HG03139 (cell line): ENCODE measurements around the gene TUBB2B.
"Not testable (repeated sequence)": the region's sequence is repeated elsewhere in the genome, so short reads cannot be mapped to it uniquely, and the experiment has no call there.

ENCODE experiments used
- ATAC-seq: cut with Tn5 transposase; IDR thresholded peaks from one replicate; pipeline ENCODE4 v1.9.1; 2021; ENCODE audit not compliant: unreplicated experiment

Gene TUBB2B

GRCh38 chr6:3212261-3212660 is 15.2 kb downstream of the TUBB2B start:
- no peak for ATAC-seq

GRCh38 chr6:3211681-3212080 is 15.8 kb downstream of the TUBB2B start:
- no peak for ATAC-seq

- no peak for ATAC-seq
These were observed 17.3 kb downstream of the TUBB2B start for GRCh38 chr6:3210024-3210610.

GRCh38 chr6:3209114-3210023 is 18.1 kb downstream of the TUBB2B start:
- no peak for ATAC-seq

GRCh38 chr6:3208775-3209113 is 18.7 kb downstream of the TUBB2B start:
- no peak for ATAC-seq

GRCh38 chr6:3208098-3208774 is 19.2 kb downstream of the TUBB2B start:
- ATAC-seq = no peak

GRCh38 chr6:3206339-3207015 is 21.0 kb downstream of the TUBB2B start:
- no peak for ATAC-seq

GRCh38 chr6:3205913-3206312 is 21.5 kb downstream of the TUBB2B start:
- ATAC-seq = no peak

- no peak for ATAC-seq
These were observed 22.5 kb downstream of the TUBB2B start for GRCh38 chr6:3204921-3205320.

- no peak for ATAC-seq
These were observed 24.3 kb downstream of the TUBB2B start for GRCh38 chr6:3202999-3203696.

- no peak for ATAC-seq
These were observed 26.1 kb downstream of the TUBB2B start for GRCh38 chr6:3201388-3201787.

- no peak for ATAC-seq
These were observed 26.8 kb downstream of the TUBB2B start for GRCh38 chr6:3200682-3201081.

- ATAC-seq = no peak
These were observed 28.1 kb downstream of the TUBB2B start for GRCh38 chr6:3199382-3199781.

GRCh38 chr6:3197734-3198133 is 29.7 kb downstream of the TUBB2B start:
- ATAC-seq = not testable (repeated sequence)

- no peak for ATAC-seq
These were observed 30.7 kb downstream of the TUBB2B start for GRCh38 chr6:3196770-3197169.

GRCh38 chr6:3195695-3196497 is 31.6 kb downstream of the TUBB2B start:
- ATAC-seq = no peak

- no peak for ATAC-seq
These were observed 32.1 kb downstream of the TUBB2B start for GRCh38 chr6:3195420-3195694.

- ATAC-seq = no peak
These were observed 32.7 kb downstream of the TUBB2B start for GRCh38 chr6:3194535-3195419.

- ATAC-seq = no peak
These were observed 34.2 kb downstream of the TUBB2B start for GRCh38 chr6:3193102-3193849.
